DOHH2 (cell line): Measurements from ENCODE around the gene OCLN.

Experiments
- CTCF ChIP-seq: fragments of 200-600 bp; sonication (generic); IDR thresholded peaks from one replicate; pipeline ENCODE4 v1.5.1; 2014; ENCODE audit warnings: antibody characterized with exemption, mild to moderate bottlenecking, low read depth, low read length; ENCODE audit not compliant: poor library complexity, severe bottlenecking
- EZH2phosphoT487 ChIP-seq: fragments of 200-600 bp; sonication (generic); IDR thresholded peaks from 2 replicates; pipeline ENCODE4 v1.6.1; 2017; ENCODE audit warnings: borderline replicate concordance, mild to moderate bottlenecking, antibody characterized with exemption, low read length, moderate library complexity, mixed read lengths

- TF ChIP-seq CTCF: no peak
- TF ChIP-seq EZH2phosphoT487: no peak
Observed at GRCh38 chr5:69492391-69492922, at the start of gene OCLN.
